MCF 10A (cell line): Measurements from ENCODE around the gene CD209. TPM values are rescaled to one million over a fixed set of nuclear protein-coding genes. Genes with fewer than 3 reads are reported as not detected.

Experiments used
- BruUV-seq: library from RNA; stranded (reverse); fragments of 400-500 nt; replicated peaks from 2 replicates; lab custom pipeline; 2021; lab: Mats Ljungman, UMichigan
- CTCF ChIA-PET: fragments of 300-600 bp; sonication (Branson Sonifier 250); formaldehyde crosslinking; extraction: SDS; loops from one replicate; lab custom pipeline; 2021; ENCODE audit warnings: antibody characterized with exemption, inconsistent platforms; lab: Yijun Ruan, JAX
- POLR2A ChIA-PET: fragments of 300-600, 350-650 bp; sonication (Branson Sonifier 250); formaldehyde crosslinking; extraction: SDS; loops from one replicate; lab custom pipeline; 2020; ENCODE audit warnings: antibody characterized with exemption, inconsistent platforms; lab: Yijun Ruan, JAX
- DNase-seq: peaks from one replicate; pipeline ENCODE4 v3.0.0-alpha.2; 2018; ENCODE audit not compliant: unreplicated experiment
- H3K27ac Mint-ChIP-seq: one replicate; pipeline ENCODE4 v1.8.0; 2022; ENCODE audit warnings: mild to moderate bottlenecking, low read depth, mixed read lengths; ENCODE audit not compliant: unreplicated experiment
- H3K27me3 Mint-ChIP-seq: one replicate; pipeline ENCODE4 v1.8.0; 2022; ENCODE audit warnings: mixed read lengths; ENCODE audit not compliant: insufficient read depth, unreplicated experiment
- H3K36me3 Mint-ChIP-seq: one replicate; pipeline ENCODE4 v1.8.0; 2022; ENCODE audit warnings: mild to moderate bottlenecking, moderate library complexity, mixed read lengths; ENCODE audit not compliant: insufficient read depth, unreplicated experiment
- H3K4me1 Mint-ChIP-seq: one replicate; pipeline ENCODE4 v1.8.0; 2022; ENCODE audit warnings: mixed read lengths; ENCODE audit not compliant: insufficient read depth, unreplicated experiment
- H3K4me3 Mint-ChIP-seq: one replicate; pipeline ENCODE4 v1.8.0; 2022; ENCODE audit warnings: mild to moderate bottlenecking, moderate library complexity, mixed read lengths; ENCODE audit not compliant: unreplicated experiment
- H3K9me3 Mint-ChIP-seq: one replicate; pipeline ENCODE4 v1.8.0; 2022; ENCODE audit warnings: mixed read lengths; ENCODE audit not compliant: unreplicated experiment
- CTCF ChIP-seq: fragments of 200-600 bp; IDR thresholded peaks from one replicate; pipeline ENCODE4 v1.8.0; 2022; ENCODE audit warnings: antibody characterized with exemption, mild to moderate bottlenecking; ENCODE audit not compliant: unreplicated experiment
- intact Hi-C: fragments of 100-400 bp; cut with micrococcal nuclease; formaldehyde crosslinking; loops from 2 replicates; pipeline ENCODE4 v1.14.1; 2022
- total RNA-seq: library from RNA; stranded (reverse); gene quantifications from 2 replicates; pipeline ENCODE4 v1.2.3, GENCODE V29; 2022

Gene CD209
- total RNA-seq, 1 experiment from 2014 or later = not detected

- TF ChIP-seq CTCF = no peak
- no peaks in the 10 kb centered on the region for H3K9me3 Mint-ChIP-seq
- CTCF ChIA-PET = interaction anchor here (0.6 kb wide), 2 partner anchors 81 to 432 kb away, joined by 3 read pairs; no protein-coding TSS in a partner anchor
- peaks cover 7% of the 10 kb centered on the region for H3K36me3 Mint-ChIP-seq
- intact Hi-C loops = no loop called here
- no peak for DNase-seq
- H3K27me3 Mint-ChIP-seq = no peaks in the 10 kb centered on the region
- H3K4me3 Mint-ChIP-seq = no peak overlapping the region
- no TSS peak for BruUV-seq
- peaks cover 17% of the 10 kb centered on the region for H3K4me1 Mint-ChIP-seq
- no peak overlapping the region for H3K27ac Mint-ChIP-seq
- POLR2A ChIA-PET = no interaction called here
These were observed 41.0 kb upstream of the CD209 start for GRCh38 chr19:7788178-7788932.

GRCh38 chr19:7787602-7788177 is 40.4 kb upstream of the CD209 start:
- intact Hi-C loops = no loop called here
- H3K9me3 Mint-ChIP-seq = no peaks in the 10 kb centered on the region
- H3K27ac Mint-ChIP-seq = no peak overlapping the region
- H3K4me1 Mint-ChIP-seq = peaks cover 18% of the 10 kb centered on the region
- peaks cover 7% of the 10 kb centered on the region for H3K36me3 Mint-ChIP-seq
- TF ChIP-seq CTCF = no peak
- no peaks in the 10 kb centered on the region for H3K27me3 Mint-ChIP-seq
- no TSS peak for BruUV-seq
- ChIA-PET CTCF (interaction anchor here (0.6 to 1.4 kb wide), 3 partner anchors 12 to 431 kb away, joined by 3 to 8 read pairs (median 5); no protein-coding TSS in a partner anchor), POLR2A (no interaction called here)
- H3K4me3 Mint-ChIP-seq = no peak overlapping the region
- DNase-seq = no peak

- H3K27ac Mint-ChIP-seq = no peak overlapping the region
- no TSS peak for BruUV-seq
- ChIA-PET CTCF (interaction anchor here (0.6 to 1.5 kb wide), 5 partner anchors 13 to 203 kb away, joined by 3 to 8 read pairs (median 3); partner anchors contain the start of gene TRAPPC5), POLR2A (no interaction called here)
- peaks cover 7% of the 10 kb centered on the region for H3K36me3 Mint-ChIP-seq
- peaks cover 18% of the 10 kb centered on the region for H3K4me1 Mint-ChIP-seq
- intact Hi-C loops = no loop called here
- no peak for TF ChIP-seq CTCF
- H3K9me3 Mint-ChIP-seq = no peaks in the 10 kb centered on the region
- no peaks in the 10 kb centered on the region for H3K27me3 Mint-ChIP-seq
- no peak overlapping the region for H3K4me3 Mint-ChIP-seq
- no peak for DNase-seq
These were observed 39.8 kb upstream of the CD209 start for GRCh38 chr19:7787141-7787540.

GRCh38 chr19:7784856-7785255 is 37.5 kb upstream of the CD209 start:
- CTCF ChIA-PET = interaction anchor here (0.6 to 1.8 kb wide), 4 partner anchors 68 to 466 kb away, joined by 3 to 6 read pairs (median 4); partner anchors contain the start of gene TRAPPC5
- intact Hi-C loops = no loop called here
- no peak overlapping the region for H3K4me3 Mint-ChIP-seq

More at GRCh38 chr19:7784856-7785255, 37.5 kb upstream of the CD209 start:
- Mint-ChIP-seq H3K9me3 (no peaks in the 10 kb centered on the region), H3K27ac (no peak overlapping the region), H3K36me3 (peaks cover 7% of the 10 kb centered on the region), H3K4me1 (peaks cover 18% of the 10 kb centered on the region), H3K27me3 (no peaks in the 10 kb centered on the region)
- TF ChIP-seq CTCF = no peak
- no TSS peak for BruUV-seq
- DNase-seq = no peak
- POLR2A ChIA-PET = interaction anchor here (1.0 to 1.7 kb wide), 8 partner anchors 11 to 217 kb away, joined by 3 to 15 read pairs (median 4); partner anchors contain the start of genes MAP2K7 and TRAPPC5
